ENCODE results near the gene TMEM184C.

DNA sequence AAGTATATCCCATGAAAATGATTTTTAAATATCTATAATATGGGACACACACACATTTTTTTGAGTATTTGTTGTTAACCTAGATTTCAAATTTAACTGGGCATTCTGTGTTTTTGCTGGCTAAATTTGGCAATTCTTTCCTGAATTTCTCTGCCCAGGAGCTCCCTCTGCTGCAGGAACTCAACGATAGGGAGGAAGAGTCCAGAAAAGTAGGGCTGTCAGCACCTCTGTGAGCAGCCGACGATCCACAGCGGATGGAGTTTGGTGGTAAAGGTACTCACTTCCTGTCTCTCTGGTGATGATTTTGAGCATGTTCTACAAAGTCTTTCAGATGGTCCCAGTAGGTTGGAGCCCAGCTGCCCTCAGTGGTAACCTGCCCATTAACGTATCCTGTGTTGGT is 23.1 kb upstream of the TMEM184C start:
- TF ChIP-seq, protein P1, sequence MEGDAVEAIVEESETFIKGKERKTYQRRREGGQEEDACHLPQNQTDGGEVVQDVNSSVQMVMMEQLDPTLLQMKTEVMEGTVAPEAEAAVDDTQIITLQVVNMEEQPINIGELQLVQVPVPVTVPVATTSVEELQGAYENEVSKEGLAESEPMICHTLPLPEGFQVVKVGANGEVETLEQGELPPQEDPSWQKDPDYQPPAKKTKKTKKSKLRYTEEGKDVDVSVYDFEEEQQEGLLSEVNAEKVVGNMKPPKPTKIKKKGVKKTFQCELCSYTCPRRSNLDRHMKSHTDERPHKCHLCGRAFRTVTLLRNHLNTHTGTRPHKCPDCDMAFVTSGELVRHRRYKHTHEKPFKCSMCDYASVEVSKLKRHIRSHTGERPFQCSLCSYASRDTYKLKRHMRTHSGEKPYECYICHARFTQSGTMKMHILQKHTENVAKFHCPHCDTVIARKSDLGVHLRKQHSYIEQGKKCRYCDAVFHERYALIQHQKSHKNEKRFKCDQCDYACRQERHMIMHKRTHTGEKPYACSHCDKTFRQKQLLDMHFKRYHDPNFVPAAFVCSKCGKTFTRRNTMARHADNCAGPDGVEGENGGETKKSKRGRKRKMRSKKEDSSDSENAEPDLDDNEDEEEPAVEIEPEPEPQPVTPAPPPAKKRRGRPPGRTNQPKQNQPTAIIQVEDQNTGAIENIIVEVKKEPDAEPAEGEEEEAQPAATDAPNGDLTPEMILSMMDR (IDR thresholded peaks at IDR 0.05): no peak
- TF ChIP-seq POLR2AphosphoS5 (IDR thresholded peaks at IDR 0.05) (no peak), POLR2A (IDR thresholded peaks at IDR 0.05) (no peak), EP300 (IDR thresholded peaks at IDR 0.05) (no peak)
